Ovary (tissue), 9 donors: Measurements from ENCODE around the gene IMMP2L. TPM values are rescaled to one million over a fixed set of nuclear protein-coding genes. Genes with fewer than 3 reads are reported as not detected.

Experiments
- DNase-seq, 5 donors: peaks; one replicate each; pipeline ENCODE4 v3.0.0-alpha.2; 2019 to 2020
- H3K27ac ChIP-seq, 2 donors: fragments of 200-600 bp; one replicate each; pipeline versions ENCODE4 v1.5.1 to v1.8.0; 2019 to 2022
- H3K27me3 ChIP-seq: fragments of 200-600 bp; one replicate; pipeline ENCODE4 v1.8.0; 2022
- H3K36me3 ChIP-seq: fragments of 200-600 bp; sonication (generic); one replicate; pipeline ENCODE4 v1.5.1; 2019
- H3K4me1 ChIP-seq: one replicate; pipeline ENCODE4 v1.8.1; 2013; ENCODE audit warnings: mild to moderate bottlenecking, moderate library complexity; ENCODE audit not compliant: insufficient read depth
- H3K4me3 ChIP-seq: fragments of 200-600 bp; sonication (generic); one replicate; pipeline ENCODE4 v1.5.1; 2017
- H3K9me3 ChIP-seq, 2 donors: fragments of 200-600 bp in 1 of 2; sonication (generic) in 1 of 2; one replicate each; pipeline versions ENCODE4 v1.5.1 to v1.8.1; 2013 to 2019; ENCODE audit warnings: mild to moderate bottlenecking in 1 of 2, moderate library complexity in 1 of 2
- CTCF ChIP-seq, 3 donors: fragments of 450-650 bp in 2 of 3; fragments of 200-600 bp in 1 of 3; IDR thresholded peaks; one replicate each; pipeline versions ENCODE4 v1.5.1 to v1.8.0; 2016 to 2022; ENCODE audit warnings: antibody characterized with exemption in 3 of 3, mild to moderate bottlenecking in 1 of 3
- EP300 ChIP-seq: sonication (generic); formaldehyde crosslinking; IDR thresholded peaks from one replicate; pipeline ENCODE4 v1.6.1; 2017; ENCODE audit warnings: antibody characterized with exemption
- POLR2A ChIP-seq: fragments of 450-650 bp; IDR thresholded peaks from one replicate; pipeline ENCODE4 v1.6.1; 2017; ENCODE audit warnings: antibody characterized with exemption, mild to moderate bottlenecking, moderate library complexity
- WGBS, 3 donors: extraction: QIAGEN DNeasy Blood & Tissue Kit in 1 of 3; methylation state at CpG; one replicate each; pipeline versions ENCODE4 v1.1.5 to v1.1.7; 2013 to 2017; 5-methylcytosine and 5-hydroxymethylcytosine counted together
- intact Hi-C, 4 donors: fragments of 100-400 bp; cut with DNase I; formaldehyde crosslinking; loops; one replicate each; pipeline versions ENCODE4 v1.11.0 to v1.15.1; 2022 to 2023
- polyA plus RNA-seq, 2 donors: library from polyadenylated mRNA; stranded (reverse); fragments of 200-250 nt in 1 of 2; fragments of 350-450 nt in 1 of 2; fragmentation: Illumina TruSeq in 1 of 2; extraction: RNeasy Lipid Tissue Mini Kit (QIAGEN cat#74804) in 1 of 2; gene quantifications; one replicate each; pipeline ENCODE4 v1.2.3, GENCODE V29; 2013 to 2014
- total RNA-seq, 7 donors: library from RNA; depleted of rRNA in 2 of 7; stranded (reverse); fragments of >200 nt in 2 of 7; fragmentation: NEBNext Ultra II Directional in 3 of 7; extraction: Animal tissue kit (Norgen Biotek cat#: 25700) in 3 of 7; gene quantifications; one replicate each; pipeline versions ENCODE4 v1.1.0 to v1.2.4, GENCODE V29; 2016 to 2023
- donor health status: DM: no; HTN: no; CAD: no; lungs with moderate emphysema.
- donor health status: DM: no; HTN: no; CAD: no.
- donor health status: Bipolar disorder and iron deficiency.
- donor health status: DM: yes; HTN: yes; CAD: no.
- donor health status: DM: no; HTN: no; CAD: no.
- donor health status: DM: yes; HTN: yes; CAD: no.

The IMMP2L gene
- total and polyA plus RNA-seq, 9 donors: 19.5 to 36.9 (median 29.9) TPM

GRCh38 chr7:110633313-110633712 lies 929.0 kb downstream of the IMMP2L start:
- H3K36me3 ChIP-seq: no peaks in the 10 kb centered on the region
- WGBS, 3 donors: 68 to 80% (median 78%) methylated on average over 2 of the region's 2 CpGs
- no peak for TF ChIP-seq POLR2A
- TF ChIP-seq CTCF (IDR thresholded peaks at IDR 0.05): no peak
- TF ChIP-seq EP300: no peak
- no peaks in the 10 kb centered on the region for H3K9me3 ChIP-seq
- no peak overlapping the region for H3K27ac ChIP-seq
- intact Hi-C loops: no loop called here
- H3K4me1 ChIP-seq: no peaks in the 10 kb centered on the region
- DNase-seq: no peak
- no peaks in the 10 kb centered on the region for H3K27me3 ChIP-seq
- no peak overlapping the region for H3K4me3 ChIP-seq

GRCh38 chr7:110626414-110626813 lies 935.9 kb downstream of the IMMP2L start:
- no peak overlapping the region for H3K4me3 ChIP-seq
- WGBS, 3 donors: 66 to 73% (median 69%) methylated on average over 2 of the region's 2 CpGs
- no peaks in the 10 kb centered on the region for H3K36me3 ChIP-seq
- TF ChIP-seq EP300 (no peak), CTCF (IDR thresholded peaks at IDR 0.05) (no peak), POLR2A (no peak)
- H3K27ac ChIP-seq: no peak overlapping the region
- H3K4me1 ChIP-seq: no peaks in the 10 kb centered on the region
- no peaks in the 10 kb centered on the region for H3K9me3 ChIP-seq
- intact Hi-C loops: no loop called here
- DNase-seq: no peak
- H3K27me3 ChIP-seq: no peaks in the 10 kb centered on the region

- TF ChIP-seq CTCF (IDR thresholded peaks at IDR 0.05): no peak
- TF ChIP-seq EP300: no peak
- no peak for TF ChIP-seq POLR2A
- WGBS, 3 donors: 66 to 80% (median 68%) methylated on average over 3 of the region's 3 CpGs
- Histone ChIP-seq H3K4me1 (no peaks in the 10 kb centered on the region), H3K4me3 (no peak overlapping the region), H3K27ac (no peak overlapping the region), H3K9me3 (no peaks in the 10 kb centered on the region), H3K27me3 (no peaks in the 10 kb centered on the region), H3K36me3 (no peaks in the 10 kb centered on the region)
- intact Hi-C loops: no loop called here
- no peak for DNase-seq
These were observed 937.0 kb downstream of the IMMP2L start for GRCh38 chr7:110625294-110625693.

- WGBS, 3 donors: 89 to 92% (median 91%) methylated on average over 3 of the region's 3 CpGs
- DNase-seq: no peak
- Histone ChIP-seq H3K4me3 (no peak overlapping the region), H3K36me3 (no peaks in the 10 kb centered on the region), H3K9me3 (no peaks in the 10 kb centered on the region), H3K4me1 (no peaks in the 10 kb centered on the region), H3K27me3 (no peaks in the 10 kb centered on the region), H3K27ac (no peak overlapping the region)
- intact Hi-C loops: no loop called here
- no peak for TF ChIP-seq EP300
- no peak for TF ChIP-seq CTCF (IDR thresholded peaks at IDR 0.05)
- no peak for TF ChIP-seq POLR2A
These were observed 938.9 kb downstream of the IMMP2L start for GRCh38 chr7:110623436-110623835.

DNA sequence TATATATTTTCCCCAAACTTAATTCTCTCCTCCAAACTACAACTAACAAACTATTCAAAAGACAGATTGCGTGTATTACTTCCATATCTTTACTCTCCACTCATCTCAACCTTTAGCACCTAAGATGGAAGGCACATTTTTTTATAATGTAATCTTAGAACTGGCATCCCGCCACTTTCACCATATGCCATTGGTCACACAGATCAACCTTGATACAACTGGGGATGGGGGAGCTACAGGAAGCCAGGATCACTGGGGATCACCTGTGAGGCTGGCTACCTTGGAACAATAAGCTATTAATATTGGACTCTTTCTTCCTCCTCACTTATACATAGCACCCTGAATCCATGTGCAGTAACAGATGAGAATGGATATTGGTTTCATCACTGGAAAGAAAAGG lies 941.0 kb downstream of the IMMP2L start:
- Histone ChIP-seq H3K27ac (no peak overlapping the region), H3K4me3 (no peak overlapping the region), H3K36me3 (no peaks in the 10 kb centered on the region), H3K9me3 (no peaks in the 10 kb centered on the region), H3K27me3 (no peaks in the 10 kb centered on the region), H3K4me1 (no peaks in the 10 kb centered on the region)
- TF ChIP-seq POLR2A (no peak), EP300 (no peak), CTCF (IDR thresholded peaks at IDR 0.05) (no peak)
- DNase-seq: no peak
- WGBS, 3 donors: 90 to 93% (median 91%) methylated on average over 2 of the region's 2 CpGs
- intact Hi-C loops: no loop called here
